ENCODE results near the gene TSG101.

- TF ChIP-seq CTCF (IDR thresholded peaks at IDR 0.05) (no peak), POLR2AphosphoS5 (IDR thresholded peaks at IDR 0.05) (no peak)
These were observed 67.1 kb downstream of the TSG101 start for GRCh38 chr11:18459634-18460033.

All from suprapubic skin (tissue), 3 donors.